H1 (cell line): Measurements from ENCODE around the gene TMEM181. TPM values are rescaled to one million over a fixed set of nuclear protein-coding genes. Genes with fewer than 3 reads are reported as not detected.

ENCODE experiments used
- CTCF ChIA-PET: fragments of 300-600 bp; sonication (Branson Sonifier 250); formaldehyde crosslinking; loops from one replicate; lab custom pipeline; 2021; ENCODE audit not compliant: partially characterized antibody; lab: Charles Lee
- POLR2A ChIA-PET: fragments of 300-600 bp; sonication (Branson Sonifier 250); formaldehyde crosslinking; loops from one replicate; lab custom pipeline; 2021; ENCODE audit warnings: inconsistent platforms; ENCODE audit not compliant: partially characterized antibody; lab: Charles Lee
- DNase-seq, 2 experiments: peaks; one replicate each; pipeline versions ENCODE4 v3.0.0 to v3.0.0-alpha.2; 2010 to 2022; ENCODE audit warnings: low spot score in 2 of 2, low read depth in 1 of 2, mixed read lengths in 1 of 2
- FAIRE-seq: peaks from 2 replicates; lab custom pipeline; 2011; peaks lifted over from hg19 to GRCh38; lab: Jason Lieb, UNC
- H2AFZ ChIP-seq: 2 replicates; pipeline ENCODE4 v1.8.1; 2012; ENCODE audit warnings: low read length, inconsistent platforms
- H2AK5ac ChIP-seq: 2 replicates; pipeline ENCODE4 v1.6.1; 2013; ENCODE audit warnings: low read depth, low read length
- H2BK120ac ChIP-seq: replicated peaks from 2 replicates; pipeline ENCODE3; 2013; ENCODE audit warnings: low read depth, low read length, inconsistent platforms
- H2BK12ac ChIP-seq: 2 replicates; pipeline ENCODE4 v1.6.1; 2013; ENCODE audit warnings: low read depth, low read length
- H2BK15ac ChIP-seq: 2 replicates; pipeline ENCODE4 v1.6.1; 2013; ENCODE audit warnings: low read length
- H2BK20ac ChIP-seq: 2 replicates; pipeline ENCODE4 v1.6.1; 2013; ENCODE audit warnings: low read length
- H2BK5ac ChIP-seq: 2 replicates; pipeline ENCODE4 v1.6.1; 2013; ENCODE audit warnings: low read depth, low read length
- H3K14ac ChIP-seq: 2 replicates; pipeline ENCODE4 v1.6.1; 2013; ENCODE audit warnings: inconsistent platforms; ENCODE audit not compliant: insufficient read length
- H3K18ac ChIP-seq: 2 replicates; pipeline ENCODE4 v1.6.1; 2013; ENCODE audit warnings: low read length; ENCODE audit errors: extremely low read depth
- H3K23ac ChIP-seq: 2 replicates; pipeline ENCODE4 v1.6.1; 2013; ENCODE audit warnings: inconsistent platforms; ENCODE audit not compliant: insufficient read length
- H3K23me2 ChIP-seq: 2 replicates; pipeline ENCODE4 v1.6.1; 2013; ENCODE audit warnings: low read depth, low read length
- H3K27ac ChIP-seq: 2 replicates; pipeline ENCODE4 v1.6.1; 2011; ENCODE audit warnings: low read depth, low read length, inconsistent platforms
- H3K27me3 ChIP-seq, 4 experiments: replicated peaks in 1 of 4; 1 replicate in 1 of 4; 2 replicates in 3 of 4; pipeline versions ENCODE4 v1.6.1 to v1.8.1; 2011 to 2013; ENCODE audit warnings: low read length in 3 of 4, mild to moderate bottlenecking in 3 of 4, inconsistent platforms in 2 of 4, mixed read lengths in 2 of 4, moderate library complexity in 1 of 4; ENCODE audit not compliant: control insufficient read depth in 3 of 4, insufficient read depth in 3 of 4; ENCODE audit errors: extremely low read depth in 1 of 4
- H3K36me3 ChIP-seq, 4 experiments: 2 replicates each; pipeline versions ENCODE4 v1.6.1 to v1.8.1; 2011 to 2013; ENCODE audit warnings: mild to moderate bottlenecking in 4 of 4, low read length in 3 of 4, moderate library complexity in 2 of 4, control low read depth in 1 of 4, inconsistent platforms in 1 of 4; ENCODE audit not compliant: insufficient read depth in 4 of 4, control insufficient read depth in 2 of 4
- H3K4ac ChIP-seq: replicated peaks from 2 replicates; pipeline ENCODE3; 2013; ENCODE audit warnings: low read length, low read depth, mixed read lengths, inconsistent platforms; ENCODE audit not compliant: insufficient read length
- H3K4me1 ChIP-seq, 4 experiments: replicated peaks in 1 of 4; 1 replicate in 1 of 4; 2 replicates in 3 of 4; pipeline versions ENCODE4 v1.6.1 to v1.8.1; 2011 to 2013; ENCODE audit warnings: low read length in 3 of 4, inconsistent platforms in 2 of 4, mixed read lengths in 1 of 4; ENCODE audit not compliant: insufficient read depth in 4 of 4, control insufficient read depth in 3 of 4
- H3K4me2 ChIP-seq, 2 experiments: 2 replicates each; pipeline versions ENCODE4 v1.6.1 to v1.8.1; 2011 to 2013; ENCODE audit warnings: low read depth in 2 of 2, low read length in 2 of 2, control low read depth in 1 of 2, inconsistent platforms in 1 of 2, mild to moderate bottlenecking in 1 of 2; ENCODE audit not compliant: insufficient read depth in 1 of 2
- H3K4me3 ChIP-seq, 4 experiments: fragments of 200-600, 300-600 bp in 1 of 4; sonication (generic), shearing (Covaris generic), sonication (Bioruptor Twin) in 1 of 4; 2 replicates each; pipeline versions ENCODE4 v1.5.1 to v1.8.1; 2011 to 2016; ENCODE audit warnings: low read length in 4 of 4, low read depth in 3 of 4, control low read depth in 2 of 4, inconsistent platforms in 2 of 4, mild to moderate bottlenecking in 2 of 4, mixed read lengths in 1 of 4, moderate library complexity in 1 of 4; ENCODE audit not compliant: insufficient read depth in 2 of 4; ENCODE audit errors: extremely low read depth in 1 of 4
- H3K56ac ChIP-seq: replicated peaks from 2 replicates; pipeline ENCODE3; 2013; ENCODE audit warnings: low read depth, mild to moderate bottlenecking, mixed read lengths, low read length, inconsistent platforms; ENCODE audit not compliant: insufficient read length
- H3K79me1 ChIP-seq: 2 replicates; pipeline ENCODE4 v1.6.1; 2013; ENCODE audit warnings: low read depth, low read length, control low read depth
- H3K79me2 ChIP-seq, 2 experiments: 2 replicates each; pipeline versions ENCODE4 v1.6.1 to v1.8.1; 2012 to 2013; ENCODE audit warnings: low read length in 2 of 2, mild to moderate bottlenecking in 2 of 2, inconsistent platforms in 1 of 2; ENCODE audit not compliant: insufficient read depth in 2 of 2, control insufficient read depth in 1 of 2
- H3K9ac ChIP-seq, 4 experiments: replicated peaks in 1 of 4; 1 replicate in 1 of 4; 2 replicates in 3 of 4; pipeline versions ENCODE4 v1.6.1 to v1.8.1; 2011 to 2013; ENCODE audit warnings: low read depth in 3 of 4, low read length in 3 of 4, control low read depth in 2 of 4, mild to moderate bottlenecking in 2 of 4, moderate library complexity in 2 of 4, inconsistent platforms in 1 of 4; ENCODE audit errors: extremely low read depth in 1 of 4
- H3K9me3 ChIP-seq, 2 experiments: 2 replicates each; pipeline versions ENCODE4 v1.6.1 to v1.8.1; 2012 to 2013; ENCODE audit warnings: mild to moderate bottlenecking in 2 of 2, moderate library complexity in 2 of 2, control low read depth in 1 of 2, inconsistent platforms in 1 of 2, low read depth in 1 of 2, low read length in 1 of 2, mixed read lengths in 1 of 2; ENCODE audit not compliant: insufficient read depth in 2 of 2
- H4K20me1 ChIP-seq, 2 experiments: replicated peaks in 1 of 2; 2 replicates each; pipeline versions ENCODE3 to v1.8.1; 2011 to 2013; ENCODE audit warnings: inconsistent platforms in 2 of 2, low read length in 2 of 2, mild to moderate bottlenecking in 1 of 2; ENCODE audit not compliant: insufficient read depth in 2 of 2, control insufficient read depth in 1 of 2
- H4K5ac ChIP-seq: 2 replicates; pipeline ENCODE4 v1.6.1; 2013; ENCODE audit warnings: low read length, low read depth, mixed read lengths, inconsistent platforms; ENCODE audit not compliant: insufficient read length
- H4K8ac ChIP-seq: 2 replicates; pipeline ENCODE4 v1.8.0; 2013; ENCODE audit warnings: mild to moderate bottlenecking, moderate library complexity, low read length, inconsistent platforms; ENCODE audit not compliant: insufficient read depth; ENCODE audit errors: extremely low read depth
- H4K91ac ChIP-seq: replicated peaks from 2 replicates; pipeline ENCODE3; 2013; ENCODE audit warnings: low read length, mixed read lengths, inconsistent platforms; ENCODE audit not compliant: insufficient read length
- E2F6 ChIP-seq: IDR thresholded peaks from 2 replicates; pipeline ENCODE4 v1.6.1; 2012; ENCODE audit warnings: inconsistent platforms
- RNF2 ChIP-seq: fragments of 200-900, 300-1000 bp; sonication (generic); IDR thresholded peaks from 2 replicates; pipeline ENCODE4 v1.7.1; 2016; ENCODE audit warnings: borderline replicate concordance, low read depth, mild to moderate bottlenecking, antibody characterized with exemption, low read length; ENCODE audit not compliant: poor library complexity, severe bottlenecking; ENCODE audit errors: missing control alignments
- SIN3A ChIP-seq, 2 experiments: IDR thresholded peaks in 1 of 2; conservative IDR thresholded peaks in 1 of 2; 2 replicates each; pipeline ENCODE4 v1.6.1; 2011 to 2012; ENCODE audit warnings: low read length in 2 of 2, improper control_type of control experiment in 1 of 2, low read depth in 1 of 2, mild to moderate bottlenecking in 1 of 2
- WGBS, 2 experiments: shearing (Covaris generic) in 1 of 2; methylation state at CpG; one replicate each; pipeline versions ENCODE4 v1.1.6 to v1.1.7; 2013 to 2015; ENCODE audit warnings: low lambda C conversion rate in 2 of 2, mixed read lengths in 2 of 2, inconsistent platforms in 1 of 2, low coverage in 1 of 2, missing lambda C conversion rate in 1 of 2; ENCODE audit not compliant: insufficient replicate concordance in 2 of 2, insufficient coverage in 1 of 2, insufficient read length in 1 of 2; ENCODE audit errors: extremely low coverage in 1 of 2, missing lambda C conversion rate in 1 of 2; 5-methylcytosine and 5-hydroxymethylcytosine counted together
- polyA plus RNA-seq, 7 experiments: library from polyadenylated mRNA; depleted of rRNA in 3 of 7; stranded (reverse) in 5 of 7; unstranded in 2 of 7; fragments of >200 nt in 5 of 7; fragments of 200-250 nt in 2 of 7; gene quantifications; 1 replicate in 5 of 7; 2 replicates in 1 of 7; 4 replicates in 1 of 7; pipeline versions ENCODE4 v1.2.1 to v1.2.3, GENCODE V29; 2011 to 2013; ENCODE audit warnings: missing spikeins in 2 of 7, mixed read lengths in 2 of 7
- total RNA-seq: library from RNA; stranded (reverse); fragmentation: NEBNext Ultra II Directional; extraction: Animal tissue kit (Norgen Biotek cat#: 25700); gene quantifications from 2 replicates; pipeline ENCODE4 v1.2.1, GENCODE V29; 2021

Gene TMEM181
- total and polyA plus RNA-seq, 2 of the 8 experiments (the other 6 are each of a cell fraction or from before 2014, with no cell fraction given) = 8.6 to 19.0 TPM

- CTCF ChIA-PET = interaction anchor here (0.6 to 4.1 kb wide), 11 partner anchors 8 to 318 kb away, joined by 3 to 16 read pairs (median 4); no protein-coding TSS in a partner anchor
- Histone ChIP-seq H3K4me1 (peaks cover 2 to 3% (median 2%) of the 10 kb centered on the region in 4 experiments; a peak in 2 of 7 replicates), H4K5ac (no peak overlapping the region), H3K27me3 (peaks cover 0 to 3% (median 1%) of the 10 kb centered on the region in 4 experiments; a peak in 3 of 7 replicates), H3K4me2 (no peak overlapping the region), H3K56ac (no peak overlapping the region), H3K4ac (no peak overlapping the region), H2AK5ac (no peak overlapping the region), H3K9ac (no peak overlapping the region), H3K14ac (no peak overlapping the region), H4K20me1 (no peaks in the 10 kb centered on the region), H3K9me3 (no peaks in the 10 kb centered on the region), H3K27ac (no peak overlapping the region), H2BK120ac (no peak overlapping the region), H3K79me1 (no peaks in the 10 kb centered on the region), H3K4me3 (no peak overlapping the region), H2BK5ac (no peak overlapping the region), H3K18ac (no peak overlapping the region), H4K91ac (no peak overlapping the region), H2BK15ac (no peak overlapping the region), H2BK12ac (no peak overlapping the region), H2AFZ (no peak overlapping the region), H3K36me3 (peaks cover 0 to 3% (median 0%) of the 10 kb centered on the region in 4 experiments; a peak in 1 of 8 replicates), H2BK20ac (no peak overlapping the region), H3K79me2 (no peaks in the 10 kb centered on the region), H3K23me2 (peaks cover 2% of the 10 kb centered on the region; the same call in 1 of the 2 replicates), H4K8ac (no peak overlapping the region), H3K23ac (no peak overlapping the region)
- no peak for DNase-seq
- POLR2A ChIA-PET = interaction anchor here (2.2 to 4.2 kb wide), 2 partner anchors 16 to 20 kb away, joined by 7 to 19 read pairs; partner anchors contain the start of gene TMEM181
- no peak for FAIRE-seq
- WGBS, 2 experiments = 93% methylated on average over 7 of the region's 7 CpGs; no CpG with 5 or more reads in 1 of the 2 experiments
- TF ChIP-seq SIN3A (conservative IDR thresholded peaks at IDR 0.05 in 1 of 2, IDR thresholded peaks at IDR 0.05 in 1 of 2; ENCODE audit: low read depth in 1 of 2, low read length in 2 of 2) = no peak
- no peak for TF ChIP-seq RNF2
- no peak for TF ChIP-seq E2F6
These were observed 20.5 kb upstream of the TMEM181 start for GRCh38 chr6:158539413-158539812.
